T-helper 1 cell (primary cell): ENCODE measurements around the gene ZDHHC8.

Experiments
- DNase-seq, 5 donors: peaks; one replicate each; pipeline ENCODE4 v3.0.0-alpha.2; 2012 to 2020
- total RNA-seq, 4 donors: gene quantifications; one replicate each; lab custom pipeline; 2026; lab: John Stamatoyannopoulos, UW

Gene ZDHHC8, protein sequence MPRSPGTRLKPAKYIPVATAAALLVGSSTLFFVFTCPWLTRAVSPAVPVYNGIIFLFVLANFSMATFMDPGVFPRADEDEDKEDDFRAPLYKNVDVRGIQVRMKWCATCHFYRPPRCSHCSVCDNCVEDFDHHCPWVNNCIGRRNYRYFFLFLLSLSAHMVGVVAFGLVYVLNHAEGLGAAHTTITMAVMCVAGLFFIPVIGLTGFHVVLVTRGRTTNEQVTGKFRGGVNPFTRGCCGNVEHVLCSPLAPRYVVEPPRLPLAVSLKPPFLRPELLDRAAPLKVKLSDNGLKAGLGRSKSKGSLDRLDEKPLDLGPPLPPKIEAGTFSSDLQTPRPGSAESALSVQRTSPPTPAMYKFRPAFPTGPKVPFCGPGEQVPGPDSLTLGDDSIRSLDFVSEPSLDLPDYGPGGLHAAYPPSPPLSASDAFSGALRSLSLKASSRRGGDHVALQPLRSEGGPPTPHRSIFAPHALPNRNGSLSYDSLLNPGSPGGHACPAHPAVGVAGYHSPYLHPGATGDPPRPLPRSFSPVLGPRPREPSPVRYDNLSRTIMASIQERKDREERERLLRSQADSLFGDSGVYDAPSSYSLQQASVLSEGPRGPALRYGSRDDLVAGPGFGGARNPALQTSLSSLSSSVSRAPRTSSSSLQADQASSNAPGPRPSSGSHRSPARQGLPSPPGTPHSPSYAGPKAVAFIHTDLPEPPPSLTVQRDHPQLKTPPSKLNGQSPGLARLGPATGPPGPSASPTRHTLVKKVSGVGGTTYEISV
- 33.9 to 52.7 (median 37.0) reads per million in 4 donors for total RNA-seq

DNA sequence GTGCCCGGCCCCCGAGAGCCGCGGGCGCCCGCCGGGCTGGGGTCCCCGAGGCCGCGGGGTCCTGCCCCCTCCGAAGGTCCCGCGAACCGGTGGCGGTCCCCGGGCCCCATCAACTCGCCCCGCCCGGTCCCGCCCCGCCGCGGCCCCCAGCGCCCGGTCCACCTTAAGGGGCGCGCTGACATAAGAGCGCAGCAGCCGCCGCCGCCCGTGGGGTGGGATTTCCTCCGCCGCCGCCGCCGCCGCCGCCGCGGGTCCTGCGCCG, at the start of gene ZDHHC8:
Gene ZDHHC8 (plus strand): TSS at position 208 of the 262 bp plus-strand sequence. CDS start 144 bp downstream, outside the sequence.
- peak; percentile 33 to 51 (median 40) for DNase-seq

DNA sequence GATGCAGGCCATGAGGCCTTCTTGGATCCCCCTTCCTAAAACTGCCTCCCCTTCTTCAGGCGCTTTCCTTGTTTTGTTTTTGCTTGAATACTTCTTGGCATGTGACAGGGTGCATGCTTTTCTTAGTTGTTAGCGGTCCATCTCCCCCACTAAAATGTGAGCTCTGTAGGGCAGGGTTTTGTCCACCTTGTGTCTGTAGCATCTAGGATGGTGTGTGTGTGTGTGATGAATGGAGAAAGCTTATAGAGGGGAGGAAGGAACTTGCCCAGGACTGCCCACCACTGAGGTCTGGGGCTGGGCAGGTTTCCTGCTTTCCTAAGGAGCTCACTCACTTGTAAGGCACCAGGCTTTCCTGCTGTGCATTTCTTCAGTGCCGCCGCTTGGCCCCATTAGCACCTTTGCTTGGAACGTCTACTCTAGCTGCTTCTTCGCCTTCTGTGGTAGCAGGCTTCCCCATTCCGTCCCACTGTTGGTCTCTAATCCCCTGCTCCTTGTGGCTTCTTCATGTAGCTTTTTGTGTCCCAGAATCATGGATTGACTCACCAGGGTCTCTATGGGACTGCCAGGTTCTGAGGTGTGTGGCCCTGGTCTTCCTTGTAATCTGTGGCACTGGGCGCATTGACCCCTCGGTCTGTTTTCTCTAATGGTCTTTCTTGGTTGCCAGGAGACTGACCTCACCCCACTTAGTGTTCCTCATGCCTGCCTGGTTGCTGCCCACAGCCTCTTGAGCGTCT, 48.3 kb upstream of the ZDHHC8 start:
- no peak for DNase-seq

DNA sequence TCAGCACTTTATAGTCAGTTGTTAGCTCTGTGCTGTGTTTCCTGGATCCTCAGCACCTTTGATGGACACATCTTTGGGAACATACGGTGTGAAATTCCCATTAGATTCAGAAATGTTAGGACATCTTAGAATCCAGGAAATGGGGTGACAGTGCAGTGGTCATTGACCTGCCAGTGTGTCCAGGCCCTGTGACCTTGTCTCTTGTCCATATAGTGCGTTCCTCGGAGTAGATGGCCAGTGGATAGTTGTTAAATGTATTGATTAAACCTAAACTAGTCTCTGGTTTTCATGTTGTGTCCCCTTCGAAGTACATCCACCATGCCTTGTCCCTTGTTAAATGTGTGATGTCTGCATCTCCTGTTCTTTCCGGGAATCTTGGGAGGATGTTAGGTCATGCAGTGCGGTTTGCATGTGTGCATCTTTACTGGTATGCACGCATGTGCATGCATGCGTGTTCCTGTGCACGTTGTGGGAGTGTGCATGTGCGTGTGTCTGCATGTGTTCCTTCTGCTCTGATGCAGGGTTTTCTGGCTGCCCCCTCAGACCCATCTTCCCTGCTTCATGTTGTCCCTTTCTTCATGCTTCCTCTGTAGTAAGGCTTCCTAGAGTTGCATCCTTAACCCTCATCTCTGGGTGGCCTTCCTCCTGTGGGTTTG, 47.6 kb upstream of the ZDHHC8 start:
- DNase-seq: no peak

DNA sequence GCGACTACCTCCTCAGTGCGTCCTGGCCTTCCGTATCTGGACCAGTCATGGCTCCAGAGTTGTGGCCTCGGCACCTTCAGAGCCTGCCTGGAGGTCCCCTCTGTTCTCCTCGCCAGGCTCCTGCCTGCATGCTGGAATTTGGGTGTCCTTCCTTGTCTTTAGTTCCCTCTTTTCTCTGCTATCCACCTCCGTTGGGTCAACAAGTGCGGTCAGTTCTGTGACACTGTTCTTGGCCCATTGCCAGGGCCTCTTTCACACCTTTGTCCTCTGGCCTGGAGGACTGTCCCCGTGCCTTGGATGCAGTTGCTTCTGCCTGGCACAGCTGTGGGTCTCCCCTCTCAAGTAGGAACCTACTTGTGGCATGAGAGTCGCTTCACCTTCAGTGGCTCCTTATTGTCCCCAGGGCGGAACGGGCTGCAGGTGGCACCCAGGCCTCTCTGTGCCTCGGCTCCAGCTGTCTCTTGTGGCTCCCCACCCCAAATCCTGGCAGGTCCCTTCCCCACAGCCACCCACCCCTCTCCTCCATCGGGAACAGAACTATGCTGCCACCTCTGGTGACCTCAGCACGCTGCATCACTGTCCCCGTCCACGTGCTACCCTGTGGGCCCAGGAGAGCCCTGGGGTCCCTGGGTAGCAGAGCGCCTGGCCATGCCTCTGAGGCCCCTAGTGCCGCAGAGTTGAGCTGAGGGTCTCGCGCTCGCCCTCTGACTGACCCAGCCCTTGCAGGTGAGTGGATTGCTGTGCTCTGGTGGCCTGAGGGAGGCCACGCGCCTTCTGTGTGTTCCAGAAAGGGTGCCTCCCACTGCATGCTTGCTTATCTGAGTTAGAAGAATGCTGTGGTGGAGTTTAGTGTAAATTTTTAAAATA, 46.8 kb upstream of the ZDHHC8 start:
- DNase-seq: no peak

DNA sequence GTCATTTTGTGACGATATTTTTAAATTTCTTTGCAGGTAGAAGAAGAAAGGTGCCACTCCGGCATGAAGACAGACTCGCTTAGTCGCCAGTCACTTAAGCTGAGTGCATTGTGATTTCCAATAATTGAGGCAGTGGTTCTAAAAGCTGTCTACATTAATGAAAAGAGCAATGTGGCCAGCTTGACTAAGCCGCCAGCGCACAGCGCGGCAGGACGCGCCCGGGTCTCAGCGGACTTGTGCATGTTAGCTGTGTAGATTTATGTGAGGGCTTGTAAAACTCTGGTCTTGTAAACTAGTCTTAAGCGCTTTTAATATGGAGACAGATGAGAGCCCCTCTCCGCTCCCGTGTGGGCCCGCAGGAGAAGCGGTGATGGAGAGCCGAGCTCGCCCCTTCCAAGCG, 46.0 kb upstream of the ZDHHC8 start:
- no peak for DNase-seq

DNA sequence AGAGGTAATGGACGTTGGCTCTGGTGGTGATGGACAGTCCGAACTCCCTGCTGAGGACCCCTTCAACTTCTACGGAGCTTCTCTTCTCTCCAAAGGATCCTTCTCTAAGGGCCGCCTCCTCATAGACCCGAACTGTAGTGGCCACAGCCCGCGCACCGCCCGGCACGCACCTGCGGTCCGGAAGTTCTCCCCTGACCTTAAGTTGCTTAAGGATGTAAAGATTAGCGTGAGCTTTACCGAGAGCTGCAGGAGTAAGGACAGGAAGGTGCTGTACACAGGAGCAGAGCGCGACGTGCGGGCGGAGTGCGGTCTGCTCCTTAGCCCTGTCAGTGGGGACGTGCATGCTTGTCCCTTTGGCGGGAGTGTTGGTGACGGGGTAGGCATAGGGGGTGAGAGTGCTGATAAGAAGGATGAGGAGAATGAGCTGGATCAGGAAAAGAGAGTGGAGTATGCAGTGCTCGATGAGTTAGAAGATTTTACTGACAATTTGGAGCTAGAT, 45.5 kb upstream of the ZDHHC8 start:
- DNase-seq: no peak

DNA sequence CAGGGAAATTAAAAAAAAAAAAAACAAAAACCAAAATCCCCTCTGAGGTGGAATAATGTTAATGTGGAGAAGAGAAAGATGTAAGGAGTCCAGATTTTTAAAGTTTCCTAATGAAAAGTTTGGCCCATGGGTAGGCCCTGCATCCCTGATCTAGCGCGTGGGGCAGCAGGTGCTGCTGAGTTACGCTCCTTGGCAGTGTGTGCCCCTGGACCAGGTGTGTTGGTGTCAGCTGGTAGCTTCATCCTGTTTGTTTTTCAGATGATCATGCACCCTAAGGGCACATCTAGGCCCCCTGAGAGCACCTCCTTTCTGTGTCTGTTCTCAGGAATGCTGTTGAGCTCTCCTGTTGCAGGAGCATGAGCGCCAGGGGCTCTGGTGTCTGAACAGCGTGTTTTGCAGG, 44.8 kb upstream of the ZDHHC8 start:
- no peak for DNase-seq

DNA sequence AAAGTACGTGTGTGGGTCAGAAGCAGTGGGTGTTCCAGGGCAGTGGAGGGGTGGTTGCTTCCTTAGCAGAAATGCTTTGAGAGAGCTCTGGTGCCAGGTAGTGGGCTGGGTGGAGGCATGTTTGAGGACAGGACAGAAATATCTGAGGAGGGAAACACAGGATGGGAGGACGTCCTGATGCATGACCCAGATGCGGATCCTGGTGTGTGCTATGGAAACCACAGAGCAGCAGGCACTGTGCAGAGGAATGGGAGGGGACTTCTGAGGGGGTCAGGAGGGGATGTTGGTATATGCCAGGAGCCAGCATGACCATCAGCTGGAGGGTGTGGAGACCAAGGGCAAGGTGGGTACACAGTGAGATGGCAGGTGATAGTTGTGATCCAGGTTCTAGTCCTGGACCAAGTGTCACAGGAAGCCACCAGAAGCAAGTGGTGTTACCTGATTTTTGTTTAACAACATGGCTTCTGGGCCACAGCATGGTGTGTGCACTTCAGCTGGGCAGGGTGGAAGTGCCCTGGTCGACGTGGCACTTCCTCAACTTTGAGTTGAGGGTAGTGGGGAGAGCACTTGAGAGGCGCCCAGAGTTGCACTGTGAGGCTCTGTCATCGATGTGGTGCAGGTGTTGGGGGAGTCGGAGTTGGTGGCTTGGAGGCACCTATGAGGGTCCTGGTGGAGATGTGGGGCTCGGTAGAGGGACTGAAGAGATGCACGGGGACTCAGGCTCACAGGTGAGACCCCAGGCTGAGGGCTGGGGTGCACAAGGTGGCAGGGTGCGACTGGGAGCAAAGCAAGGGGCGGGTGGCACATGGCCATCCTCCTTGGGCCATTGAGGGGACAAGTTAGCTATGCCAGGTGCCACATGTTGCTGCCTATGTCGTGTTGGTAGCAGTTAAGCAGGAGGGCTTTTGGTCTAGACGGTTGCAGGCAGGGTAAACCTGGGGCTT, 44.0 kb upstream of the ZDHHC8 start:
- no peak for DNase-seq

DNA sequence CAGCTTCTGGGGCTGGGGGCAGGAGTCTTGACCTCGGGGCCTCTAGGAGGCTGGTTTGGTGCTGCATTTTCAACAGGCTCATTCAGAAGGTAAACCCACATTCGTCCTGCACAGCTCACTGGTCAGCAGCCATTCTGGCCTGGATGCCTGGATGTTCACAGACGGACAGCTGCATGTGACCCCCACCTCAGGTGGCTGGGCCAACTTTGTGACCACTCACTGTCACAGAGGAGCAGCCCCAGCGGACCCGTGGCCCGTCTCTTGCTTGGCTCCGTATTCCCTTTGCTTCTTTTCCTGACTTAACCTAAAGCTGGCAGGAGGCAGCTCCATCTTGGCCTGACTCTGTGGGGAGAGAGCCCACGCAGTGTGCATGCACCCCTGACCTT, 43.3 kb upstream of the ZDHHC8 start:
- no peak for DNase-seq

DNA sequence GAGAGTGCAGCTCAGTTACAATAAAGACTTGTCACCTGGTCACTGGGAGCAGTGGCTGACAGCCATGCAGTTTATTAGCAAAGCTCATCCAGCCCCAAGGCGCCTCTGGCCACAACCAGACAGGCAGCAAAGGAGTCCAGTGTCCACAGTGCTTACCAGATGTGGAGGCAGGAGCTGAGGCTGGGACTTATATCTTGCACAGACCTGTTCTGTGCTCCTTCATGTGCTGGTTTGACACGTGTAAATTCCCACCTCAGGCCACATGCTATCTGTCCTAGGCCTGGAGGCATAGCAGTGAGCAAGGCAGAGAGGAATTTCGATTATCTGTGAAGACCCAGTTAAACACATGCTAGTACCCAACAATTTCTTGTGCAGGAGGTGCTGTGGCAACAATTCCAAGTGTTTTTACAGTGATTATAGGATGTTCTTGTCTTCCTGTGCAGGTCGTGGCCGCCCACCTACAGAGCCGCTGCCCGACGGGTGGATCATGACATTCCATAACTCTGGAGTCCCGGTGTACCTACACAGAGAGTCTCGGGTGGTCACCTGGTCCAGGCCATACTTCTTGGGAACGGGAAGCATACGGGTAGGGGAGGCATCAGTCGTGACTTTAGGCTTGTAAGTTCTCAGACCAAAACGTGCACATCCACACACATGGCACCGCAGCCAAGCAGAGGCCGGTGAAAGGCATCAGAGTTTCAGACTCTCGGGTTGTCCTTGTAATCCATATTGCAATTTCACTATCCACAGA, 42.2 kb upstream of the ZDHHC8 start:
- no peak for DNase-seq

DNA sequence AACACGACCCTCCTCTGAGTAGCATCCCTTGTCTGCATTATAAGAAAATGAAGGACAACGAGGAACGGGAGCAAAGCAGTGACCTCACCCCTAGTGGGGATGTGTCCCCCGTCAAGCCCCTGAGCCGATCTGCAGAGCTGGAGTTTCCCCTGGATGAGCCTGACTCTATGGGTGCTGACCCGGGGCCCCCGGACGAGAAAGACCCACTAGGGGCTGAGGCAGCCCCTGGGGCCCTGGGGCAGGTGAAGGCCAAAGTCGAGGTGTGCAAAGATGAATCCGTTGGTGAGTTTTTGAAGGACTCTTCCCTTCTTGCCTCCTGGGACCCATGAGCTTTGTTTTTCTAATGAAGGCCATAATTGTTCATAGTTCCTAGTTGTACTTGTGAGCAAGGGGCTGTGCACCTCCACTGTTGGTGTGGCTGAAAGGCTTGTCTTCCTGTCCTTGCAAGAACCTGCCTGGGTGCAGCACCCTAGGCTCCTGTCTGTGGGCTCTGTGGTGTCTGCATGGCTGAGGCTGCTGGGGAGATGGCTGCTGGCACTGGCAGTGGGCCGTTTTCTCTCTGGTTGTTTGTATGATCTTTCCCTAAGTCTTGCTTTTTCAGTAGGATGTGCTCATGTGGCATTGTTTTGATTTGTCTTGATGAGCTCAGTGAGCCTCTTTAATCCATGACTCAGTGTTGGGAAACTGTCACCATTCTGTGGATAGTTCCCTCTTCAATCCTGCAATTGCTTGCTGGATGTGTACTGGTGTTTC, 41.5 kb upstream of the ZDHHC8 start:
- no peak for DNase-seq

DNA sequence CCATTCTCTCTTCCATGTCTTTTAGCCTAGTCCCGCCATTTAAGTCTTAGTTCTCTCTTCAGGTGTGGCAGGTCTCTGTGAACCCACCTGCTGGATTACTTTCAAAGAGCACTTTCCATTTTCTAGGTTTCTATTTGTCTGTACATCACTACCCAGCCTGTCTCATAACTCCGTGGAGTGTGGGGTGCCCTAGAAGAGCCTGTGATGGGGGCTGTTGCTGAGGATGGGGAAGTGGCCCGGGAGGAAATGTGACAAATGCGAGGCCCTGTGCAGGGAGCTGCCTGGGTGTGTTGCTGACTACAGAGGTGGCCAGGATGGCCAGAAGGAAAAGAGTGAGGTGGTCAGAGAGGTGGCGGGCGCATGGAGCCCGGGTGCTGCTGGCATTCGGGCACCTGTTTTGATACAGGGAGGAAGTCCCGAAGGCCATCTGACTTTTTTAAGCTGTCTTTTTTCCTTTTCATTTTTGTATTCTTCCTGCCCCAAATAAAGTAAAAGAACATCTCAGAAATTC, 40.8 kb upstream of the ZDHHC8 start:
- DNase-seq: no peak

DNA sequence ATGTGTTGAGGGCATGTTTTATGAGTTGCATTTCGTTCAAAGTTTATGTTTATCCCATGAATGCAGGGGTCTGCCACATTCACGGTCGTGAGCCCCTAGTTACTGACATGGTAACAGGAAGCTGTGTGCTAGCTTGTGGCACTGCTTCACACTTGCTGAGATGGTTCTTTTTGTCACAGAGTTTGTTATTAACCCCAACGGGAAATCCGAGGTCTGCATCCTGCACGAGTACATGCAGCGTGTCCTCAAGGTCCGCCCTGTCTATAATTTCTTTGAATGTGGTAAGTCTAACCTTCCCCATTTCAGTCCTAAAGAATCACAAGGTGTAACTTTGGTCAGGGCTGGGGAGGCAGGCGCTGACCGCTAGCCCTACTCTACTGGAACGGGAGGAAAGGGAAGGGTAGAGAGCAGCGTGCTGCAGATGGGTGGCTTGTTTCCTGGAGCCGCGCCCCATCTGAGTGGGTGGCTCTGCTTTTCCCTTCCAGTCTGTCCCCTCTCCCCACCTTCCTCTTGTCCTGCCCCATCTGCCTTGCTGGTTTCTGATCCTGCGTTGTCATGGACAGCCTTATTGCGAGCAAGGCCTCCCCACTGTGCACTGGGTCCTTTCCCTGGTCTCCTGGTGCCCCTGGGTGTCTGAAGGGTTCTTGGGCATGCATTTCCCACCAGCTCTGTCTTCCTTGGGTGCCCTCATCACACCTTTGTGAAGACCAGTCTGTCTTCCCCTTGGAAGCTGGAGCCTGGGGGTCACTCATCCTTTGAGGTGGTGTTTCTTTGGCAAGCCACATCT, 39.7 kb upstream of the ZDHHC8 start:
- DNase-seq: no peak

DNA sequence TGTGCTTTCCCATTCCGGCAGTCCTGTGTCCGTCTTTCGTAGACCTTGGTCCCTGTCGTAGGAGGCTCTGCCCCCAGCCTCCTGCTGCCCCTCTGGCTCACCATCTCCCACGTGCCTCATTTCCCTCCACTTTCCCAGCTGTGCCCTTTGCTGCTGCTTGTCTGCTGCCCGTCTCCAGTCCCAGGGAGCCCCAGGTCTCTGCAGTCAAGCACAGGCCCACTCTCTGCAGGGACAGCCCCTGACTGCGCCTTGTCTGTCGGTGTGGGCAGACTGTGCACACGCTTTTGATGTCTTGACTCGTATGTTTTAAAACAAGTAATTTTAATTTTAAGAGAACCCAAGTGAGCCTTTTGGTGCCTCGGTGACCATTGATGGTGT, 39.1 kb upstream of the ZDHHC8 start:
- DNase-seq: no peak

DNA sequence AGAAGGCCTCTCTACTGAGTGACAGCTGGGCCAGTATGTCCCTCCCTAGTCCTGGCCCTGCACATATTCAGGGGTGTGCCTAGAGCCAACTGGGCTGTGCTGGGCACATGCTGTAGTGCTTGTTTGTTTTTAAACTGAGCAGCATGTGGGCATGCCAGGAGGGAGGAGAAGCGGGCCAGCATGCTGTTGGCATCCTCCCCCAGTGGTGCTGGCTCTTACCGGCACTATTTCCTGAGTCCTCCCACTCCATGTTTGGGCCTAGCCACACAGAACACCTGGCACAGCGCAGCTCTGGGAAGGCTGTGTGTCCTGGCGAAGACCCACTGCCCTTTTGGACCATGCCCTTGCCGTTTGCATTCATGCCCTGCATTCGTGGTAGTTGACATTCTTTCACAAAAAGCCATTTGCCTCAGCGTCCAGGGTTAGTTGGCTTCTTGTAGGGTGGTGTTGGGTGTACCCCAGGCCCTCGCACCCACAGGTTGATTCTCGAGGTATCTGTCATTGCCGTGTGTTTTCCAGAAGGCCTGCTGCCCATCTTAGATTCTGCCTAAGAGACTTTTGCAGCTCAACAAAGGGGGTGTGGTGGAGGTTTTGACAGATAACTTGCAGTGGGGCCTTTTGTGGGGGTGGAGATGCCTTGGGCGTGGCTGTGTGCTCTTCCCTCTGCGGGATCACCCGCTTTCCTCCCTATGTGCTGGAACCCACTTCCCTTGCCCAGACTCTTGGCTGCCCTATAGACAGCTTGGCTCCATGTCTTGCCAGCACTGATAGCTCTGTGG, 38.0 kb upstream of the ZDHHC8 start:
- no peak for DNase-seq

DNA sequence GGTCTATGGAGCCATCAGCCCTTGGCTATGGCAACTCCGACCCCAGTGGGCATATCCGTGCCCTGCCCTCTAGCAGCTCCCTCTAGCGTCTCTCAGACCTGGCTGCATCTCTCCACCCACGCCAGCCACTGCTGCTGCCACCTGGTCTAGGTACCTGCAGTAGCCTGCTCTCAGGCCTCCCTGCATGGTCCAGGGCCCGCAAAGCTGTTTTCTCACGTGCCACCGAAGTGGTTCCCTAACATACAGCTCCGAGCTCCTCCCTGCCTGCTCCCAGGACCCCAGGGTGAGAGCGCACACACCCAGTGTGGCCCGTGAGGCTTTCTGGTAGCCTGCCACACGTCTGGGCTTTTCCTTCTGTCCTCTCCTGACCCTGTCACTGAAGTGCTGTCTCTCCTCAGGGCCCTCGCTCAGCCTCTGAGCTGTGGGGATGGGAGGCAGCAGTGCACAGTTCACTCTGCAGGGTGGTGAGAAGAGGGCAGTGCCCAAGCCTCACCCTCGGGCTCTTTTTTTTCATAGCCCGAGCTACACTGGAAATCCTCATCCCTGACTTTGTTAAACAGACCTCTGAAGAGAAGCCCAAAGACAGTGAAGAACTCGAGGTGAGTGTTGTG, 37.3 kb upstream of the ZDHHC8 start:
- DNase-seq: no peak

DNA sequence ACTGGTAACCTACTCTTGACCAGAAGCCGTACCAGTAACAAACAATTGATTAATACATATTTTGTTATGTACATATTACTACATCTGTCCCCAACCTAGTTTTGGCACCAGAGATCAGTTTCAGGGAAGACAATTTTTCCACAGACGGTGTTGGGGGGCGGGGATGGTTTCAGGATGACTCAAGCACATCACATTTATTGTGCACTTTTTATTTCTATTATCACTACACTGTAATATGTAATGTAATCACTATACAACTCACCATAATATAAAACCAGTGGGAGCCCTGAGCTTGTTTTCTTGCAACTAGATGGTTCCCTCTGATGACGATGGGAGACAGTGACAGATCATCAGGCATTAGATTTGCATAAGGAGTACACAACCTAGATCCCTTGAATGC, 36.1 kb upstream of the ZDHHC8 start:
- no peak for DNase-seq
